HepG2 (cell line): ENCODE data around the gene TMEM269. TPM values are rescaled to one million over a fixed set of nuclear protein-coding genes. Genes with fewer than 3 reads are reported as not detected.
A peak's percentile ranks its signal among the peaks of the same experiment; 100 is the strongest.

Experiments
- AGO2 ChIP-seq: fragments of 200-400 bp; formaldehyde crosslinking; optimal IDR thresholded peaks from 2 replicates; pipeline ENCODE3; 2017; ENCODE audit warnings: mild to moderate bottlenecking, low read depth, low read length, moderate library complexity
- CREB1 ChIP-seq, 2 experiments: fragments of 450-650 bp in 1 of 2; IDR thresholded peaks; 2 replicates each; pipeline ENCODE4 v1.6.1; 2016 to 2017; ENCODE audit warnings: control low read depth in 1 of 2, mild to moderate bottlenecking in 1 of 2, missing compliant biosample characterization in 1 of 2, missing genetic modification characterization in 1 of 2
- KDM2A ChIP-seq: sonication (generic); formaldehyde crosslinking; IDR thresholded peaks from 2 replicates; pipeline ENCODE4 v1.4.0; 2020; ENCODE audit warnings: low read depth, missing genetic modification reagents, borderline replicate concordance
- NFIB ChIP-seq: sonication (generic); formaldehyde crosslinking; IDR thresholded peaks from 2 replicates; pipeline ENCODE4 v1.9.0; 2021; ENCODE audit warnings: missing genetic modification reagents, mild to moderate bottlenecking, borderline replicate concordance
- PHF21A ChIP-seq: sonication (generic); formaldehyde crosslinking; IDR thresholded peaks from 2 replicates; pipeline ENCODE4 v1.5.0; 2020; ENCODE audit warnings: mild to moderate bottlenecking, missing genetic modification reagents
- PRDM15 ChIP-seq: sonication (generic); formaldehyde crosslinking; IDR thresholded peaks from 2 replicates; pipeline ENCODE4 v1.4.0; 2020; ENCODE audit warnings: missing genetic modification reagents
- RERE ChIP-seq: IDR thresholded peaks from 2 replicates; pipeline ENCODE4 v1.6.1; 2016; ENCODE audit warnings: low read depth, missing genetic modification reagents, missing compliant biosample characterization
- TAF1 ChIP-seq: sonication (generic); formaldehyde crosslinking; IDR thresholded peaks from 2 replicates; pipeline ENCODE4 v1.4.0; 2020; ENCODE audit warnings: missing genetic modification reagents
- TEF ChIP-seq: sonication (generic); formaldehyde crosslinking; IDR thresholded peaks from 2 replicates; pipeline ENCODE4 v1.5.0; 2020; ENCODE audit warnings: missing genetic modification reagents
- XBP1 ChIP-seq: sonication (generic); formaldehyde crosslinking; IDR thresholded peaks from 2 replicates; pipeline ENCODE4 v1.5.0; 2020; ENCODE audit warnings: missing genetic modification reagents
- ZFY ChIP-seq: sonication (generic); formaldehyde crosslinking; IDR thresholded peaks from 2 replicates; pipeline ENCODE4 v1.4.0; 2020; ENCODE audit warnings: missing genetic modification reagents
- ZNF232 ChIP-seq: sonication (generic); formaldehyde crosslinking; IDR thresholded peaks from 2 replicates; pipeline ENCODE4 v1.4.0; 2020; ENCODE audit warnings: missing genetic modification reagents, borderline replicate concordance
- ZNF337 ChIP-seq: sonication (generic); formaldehyde crosslinking; IDR thresholded peaks from 2 replicates; pipeline ENCODE4 v1.5.1; 2020; ENCODE audit warnings: missing genetic modification reagents, low read depth, mild to moderate bottlenecking, borderline replicate concordance
- ZNF501 ChIP-seq: sonication (generic); formaldehyde crosslinking; IDR thresholded peaks from 2 replicates; pipeline ENCODE4 v1.5.1; 2020; ENCODE audit warnings: mild to moderate bottlenecking, moderate library complexity, missing genetic modification reagents
- ZNF746 ChIP-seq: sonication (generic); formaldehyde crosslinking; IDR thresholded peaks from 2 replicates; pipeline ENCODE4 v1.8.0; 2022; ENCODE audit warnings: mild to moderate bottlenecking, missing genetic modification reagents
- ZNF766 ChIP-seq: sonication (generic); formaldehyde crosslinking; IDR thresholded peaks from 2 replicates; pipeline ENCODE4 v1.5.0; 2020; ENCODE audit warnings: missing genetic modification reagents, borderline replicate concordance
- polyA plus RNA-seq, 8 experiments: library from polyadenylated mRNA; depleted of rRNA in 3 of 8; stranded (reverse) in 7 of 8; unstranded in 1 of 8; fragments of >200 nt; fragmentation: Illumina TruSeq in 4 of 8; extraction: Trizol in 4 of 8; gene quantifications; 2 replicates each; pipeline versions ENCODE4 v1.2.1 to v1.2.3, GENCODE V29; 2011 to 2016; ENCODE audit warnings: low read depth in 4 of 8, missing spikeins in 1 of 8, mixed read lengths in 1 of 8; ENCODE audit not compliant: insufficient read depth in 1 of 8
- total RNA-seq, 5 experiments: library from RNA; depleted of rRNA; stranded (reverse); fragments of >200 nt; fragmentation: Illumina TruSeq; extraction: Trizol; gene quantifications; 2 replicates each; pipeline ENCODE4 v1.2.3, GENCODE V29; 2016; ENCODE audit warnings: low read depth in 1 of 5
- TF ChIP-seq, protein P1 (sequence below): IDR thresholded peaks from 2 replicates; pipeline ENCODE4 v1.6.1; 2016; ENCODE audit warnings: missing biosample characterization, missing genetic modification reagents, low read depth

TMEM269 gene
- total and polyA plus RNA-seq, 2 of the 13 experiments (the other 11 are each of a cell fraction or from before 2014, with no cell fraction given): 0.15 to 0.21 TPM

GRCh38 chr1:42846257-42847110 lies 61.7 kb downstream of the TMEM269 start, which contains the start of gene ZNF691 (continued):
- TF ChIP-seq AGO2 (peak; percentile 71), CREB1 (IDR thresholded peaks at IDR 0.05) (peak; percentile 78), CREB1 (CRISPR knock-in tag; IDR thresholded peaks at IDR 0.05) (peak; percentile 89), PRDM15 (CRISPR knock-in tag) (no peak), TEF (CRISPR knock-in tag) (no peak), ZNF766 (CRISPR knock-in tag) (0 out of 2 replicates have a peak, but pooled peaks have one; percentile 38), ZNF501 (peak; percentile 72; the same call in 1 of the 2 replicates), XBP1 (no peak), TAF1 (CRISPR knock-in tag) (peak; percentile 64), KDM2A (peak; percentile 90), NFIB (no peak), ZNF337 (CRISPR knock-in tag) (peak; percentile 41; the same call in 1 of the 2 replicates), PHF21A (CRISPR knock-in tag) (no peak; the same call in 1 of the 2 replicates), ZNF232 (CRISPR knock-in tag) (0 out of 2 replicates have a peak, but pooled peaks have one; percentile 63), ZFY (CRISPR knock-in tag) (peak; percentile 93), RERE (CRISPR knock-in tag) (no peak), ZNF746 (CRISPR knock-in tag) (peak; percentile 11; the same call in 1 of the 2 replicates)
- TF ChIP-seq, protein P1, sequence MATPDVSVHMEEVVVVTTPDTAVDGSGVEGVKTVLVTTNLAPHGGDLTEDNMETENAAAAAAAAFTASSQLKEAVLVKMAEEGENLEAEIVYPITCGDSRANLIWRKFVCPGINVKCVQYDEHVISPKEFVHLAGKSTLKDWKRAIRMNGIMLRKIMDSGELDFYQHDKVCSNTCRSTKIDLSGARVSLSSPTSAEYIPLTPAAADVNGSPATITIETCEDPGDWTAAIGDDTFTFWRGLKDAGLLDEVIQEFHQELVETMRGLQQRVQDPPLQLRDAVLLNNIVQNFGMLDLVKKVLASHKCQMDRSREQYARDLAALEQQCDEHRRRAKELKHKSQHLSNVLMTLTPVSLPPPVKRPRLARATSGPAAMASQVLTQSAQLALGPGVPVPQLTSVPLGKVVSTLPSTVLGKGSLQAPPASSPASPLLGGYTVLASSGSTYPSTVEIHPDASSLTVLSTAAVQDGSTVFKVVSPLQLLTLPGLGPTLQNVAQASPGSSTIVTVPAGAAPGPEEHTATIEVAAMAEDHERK: no peak
